ENCODE measurements around the gene CAPN1.
"Not testable (repeated sequence)": the region's sequence is repeated elsewhere in the genome, so short reads cannot be mapped to it uniquely, and the experiment has no call there.

CAPN1 gene

DNA sequence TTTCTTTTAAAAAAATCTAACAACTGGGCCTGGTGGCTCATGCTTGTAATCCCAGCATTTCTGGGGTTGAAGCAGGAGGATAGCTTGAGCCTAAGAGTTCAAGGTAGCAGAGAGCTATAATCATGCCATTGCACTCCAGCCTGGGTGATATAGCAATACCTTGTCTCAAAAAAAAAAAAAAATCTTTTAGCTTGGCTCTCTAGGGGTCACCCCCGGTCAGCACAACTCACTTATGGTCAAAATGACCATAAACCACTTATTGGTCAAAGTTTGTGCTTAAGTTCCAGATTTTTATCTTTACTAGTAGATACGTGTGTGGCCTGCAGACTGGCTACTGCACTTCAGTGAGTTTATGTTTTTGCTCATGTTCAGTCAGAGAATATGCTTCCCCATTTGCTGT is 18.0 kb upstream of the CAPN1 start:
- no peak for DNase-seq

DNA sequence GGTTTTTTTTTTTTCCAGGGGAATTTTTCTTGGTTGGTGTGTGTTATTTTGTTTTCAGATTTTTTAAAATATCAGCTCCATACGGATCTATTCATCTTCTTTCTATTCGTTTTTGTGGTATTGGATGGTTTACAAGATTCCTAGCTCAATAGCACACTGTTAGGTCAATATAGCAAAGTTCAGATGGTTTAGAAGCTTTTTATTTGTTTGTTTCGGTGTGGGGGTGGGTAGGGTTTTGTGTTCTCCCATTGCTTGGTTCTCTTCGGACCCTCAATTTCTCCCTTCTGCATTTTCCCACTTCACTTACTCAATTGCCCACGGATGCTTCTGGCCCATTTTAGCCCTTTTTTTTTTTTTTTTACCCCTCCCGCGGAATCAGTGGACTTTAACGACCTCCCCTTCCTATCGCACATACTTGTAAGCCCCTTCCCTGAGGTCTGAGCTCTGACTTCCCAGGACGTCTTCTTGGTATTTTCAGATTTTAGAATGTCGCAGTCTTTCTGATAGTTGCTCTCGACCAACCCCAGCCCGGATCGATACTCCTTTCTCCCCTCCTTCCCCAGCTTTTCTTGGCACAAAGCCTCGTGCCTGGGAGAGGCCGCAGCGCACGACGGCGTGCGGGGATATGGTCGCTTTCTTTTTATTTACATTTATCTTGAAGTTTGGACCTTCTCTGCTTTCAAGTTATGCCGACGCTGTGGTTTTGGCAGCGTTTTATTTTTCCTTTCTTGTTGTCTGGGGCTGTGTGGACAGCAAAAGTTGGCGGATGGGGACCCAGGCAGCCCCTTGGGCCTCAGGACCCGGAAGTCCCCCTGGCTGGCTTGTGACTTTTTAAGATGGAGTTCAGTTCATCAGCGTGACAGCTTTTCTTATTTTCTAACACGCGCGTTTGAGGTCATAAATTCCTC is 16.1 kb upstream of the CAPN1 start:
- DNase-seq, result no peak

GRCh38 chr11:65166893-65167292 is 14.8 kb upstream of the CAPN1 start:
- no peak for DNase-seq

DNA sequence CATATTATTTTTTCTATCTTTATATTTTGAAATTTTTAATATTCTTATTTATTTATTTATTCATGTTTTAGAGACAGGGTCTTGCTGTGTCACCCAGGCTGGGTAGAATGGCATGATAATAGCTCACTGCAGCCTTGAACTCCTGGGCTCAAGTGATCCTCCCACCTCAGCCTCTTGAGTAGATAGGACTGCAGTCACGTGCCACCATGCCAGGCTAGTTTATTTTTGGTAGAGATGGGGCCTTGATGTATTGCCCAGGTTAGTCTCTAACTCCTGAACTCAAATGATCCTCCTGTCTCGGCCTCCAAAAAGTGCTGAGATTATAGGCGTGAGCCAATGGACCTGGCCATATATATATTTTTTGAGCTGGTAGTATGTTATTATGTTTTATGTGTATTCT is 14.1 kb upstream of the CAPN1 start:
- DNase-seq, result no peak

DNA sequence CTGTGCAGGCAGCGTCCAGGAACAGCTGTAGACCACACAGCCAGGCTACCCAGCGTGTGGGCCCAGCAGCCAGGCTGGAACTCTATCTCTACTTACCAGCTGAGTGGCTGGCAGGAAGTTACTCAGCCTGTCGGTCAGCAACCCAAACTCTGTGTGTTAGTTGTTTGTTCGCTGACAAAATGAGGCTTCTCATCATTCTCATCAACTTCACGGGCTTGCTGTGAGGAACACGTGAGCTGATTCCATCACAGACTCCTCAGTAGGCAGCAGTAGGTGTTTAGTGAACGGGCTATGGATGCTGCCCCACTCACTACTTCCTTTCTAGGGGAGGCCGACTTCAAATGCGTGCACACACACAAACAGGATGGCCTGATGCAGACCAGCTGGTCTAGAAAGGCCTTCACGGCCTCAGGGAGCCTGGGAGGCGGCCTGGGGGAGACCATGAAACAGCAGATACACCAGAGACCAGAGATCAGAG is 12.5 kb upstream of the CAPN1 start:
- no peak for DNase-seq

GRCh38 chr11:65170058-65170534 is 11.6 kb upstream of the CAPN1 start, which contains the start of gene SPDYC:
TSS of gene SPDYC (plus strand) at chr11:65170233. CDS start at chr11:65171358, 1,125 bp downstream.
- DNase-seq, result no peak

GRCh38 chr11:65172600-65172999 is 9.1 kb upstream of the CAPN1 start:
- DNase-seq, result no peak

DNA sequence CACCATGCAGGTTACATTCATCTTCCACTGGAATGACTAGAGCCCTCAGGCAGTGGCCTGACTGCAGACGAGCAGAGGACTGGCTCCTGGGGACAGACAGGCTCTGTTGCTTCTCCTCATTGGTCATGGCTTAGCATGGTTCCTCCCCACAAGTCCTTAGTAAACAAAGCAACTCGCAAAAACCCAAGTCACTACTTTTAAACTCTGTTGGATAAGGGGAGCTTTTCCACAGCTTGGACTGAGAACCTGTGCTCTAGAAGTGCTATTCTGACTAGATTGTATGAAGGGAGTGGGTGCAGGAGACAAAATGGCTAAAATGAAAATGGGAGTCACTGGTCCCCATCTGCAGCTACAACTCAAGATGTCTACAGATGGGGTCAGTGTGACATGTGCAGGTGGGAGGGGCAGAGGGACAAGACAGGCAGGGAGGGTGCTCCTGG is 7.1 kb upstream of the CAPN1 start:
- not testable (repeated sequence) for DNase-seq

DNA sequence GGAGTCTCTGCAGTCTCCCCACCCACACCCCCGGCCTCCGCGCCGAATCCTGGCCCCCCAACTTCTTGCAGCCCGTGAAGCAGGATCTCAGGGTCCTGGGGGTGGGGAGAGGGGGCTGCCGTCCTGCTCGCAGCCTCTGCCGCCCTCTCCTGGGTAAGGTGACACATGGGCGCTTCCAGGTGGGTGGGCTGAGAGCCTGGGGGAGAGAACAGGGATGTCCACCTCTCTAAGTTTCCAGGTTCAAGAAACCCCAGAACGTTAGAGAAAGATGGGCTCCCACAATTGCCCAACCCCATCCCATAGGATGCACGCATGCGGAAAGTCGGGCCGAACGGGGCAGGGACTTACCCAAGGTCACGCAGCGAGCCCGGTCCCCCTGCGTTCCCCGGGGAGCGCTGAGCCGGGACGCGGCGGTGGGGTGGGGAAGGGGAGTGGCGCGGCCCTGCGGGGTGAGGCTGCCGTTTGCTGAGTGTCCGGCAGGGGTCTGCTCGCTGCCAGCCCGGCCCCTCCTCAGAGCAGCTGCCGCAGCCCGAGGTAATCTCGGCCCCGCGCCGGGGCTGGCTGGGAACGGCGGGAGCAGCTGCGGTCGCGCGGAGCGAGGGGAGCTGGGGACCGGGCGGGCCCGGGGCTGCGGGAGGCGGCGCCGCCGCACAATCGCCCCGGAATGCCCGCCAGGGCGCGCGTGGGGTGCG is 705 bp upstream of the CAPN1 start:
- DNase-seq, result peak; percentile 63

GRCh38 chr11:65182258-65183170 is 786 bp downstream of the CAPN1 start:
- peak; percentile 62 for DNase-seq

DNA sequence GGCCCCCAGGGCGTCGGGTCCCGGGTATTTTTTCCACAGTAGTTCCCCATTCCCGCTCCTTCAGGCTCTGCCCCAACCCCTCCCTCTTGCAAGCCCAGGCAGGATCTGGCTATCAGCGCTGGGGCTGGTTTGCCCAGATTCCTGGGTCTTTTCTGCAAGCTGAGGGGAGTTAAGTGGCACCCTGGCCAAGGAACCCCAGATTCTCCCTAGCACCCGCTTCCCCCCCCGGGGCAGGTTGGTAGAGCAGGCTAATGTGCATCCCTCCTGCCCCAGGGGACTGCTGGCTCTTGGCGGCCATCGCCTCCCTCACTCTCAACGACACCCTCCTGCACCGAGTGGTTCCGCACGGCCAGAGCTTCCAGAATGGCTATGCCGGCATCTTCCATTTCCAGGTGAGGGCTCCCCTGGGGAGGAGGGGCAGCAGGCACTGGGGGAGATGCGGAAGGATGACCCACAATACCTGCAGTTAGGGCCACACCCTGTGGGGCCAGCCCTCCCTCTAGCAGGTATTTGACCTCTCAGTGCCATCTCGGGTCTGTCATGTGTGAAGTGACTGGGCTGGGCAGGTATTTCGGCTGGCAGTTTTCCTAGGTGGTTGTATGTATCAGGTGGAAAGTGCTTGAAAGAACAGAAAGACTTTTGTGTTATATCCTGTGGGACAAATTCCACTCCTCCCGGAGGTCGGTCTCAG is 1.6 kb downstream of the CAPN1 start:
- DNase-seq, result peak; percentile 39

GRCh38 chr11:65184146-65184545 is 2.4 kb downstream of the CAPN1 start:
- no peak for DNase-seq

GRCh38 chr11:65185171-65185570 is 3.4 kb downstream of the CAPN1 start:
- no peak for DNase-seq

DNA sequence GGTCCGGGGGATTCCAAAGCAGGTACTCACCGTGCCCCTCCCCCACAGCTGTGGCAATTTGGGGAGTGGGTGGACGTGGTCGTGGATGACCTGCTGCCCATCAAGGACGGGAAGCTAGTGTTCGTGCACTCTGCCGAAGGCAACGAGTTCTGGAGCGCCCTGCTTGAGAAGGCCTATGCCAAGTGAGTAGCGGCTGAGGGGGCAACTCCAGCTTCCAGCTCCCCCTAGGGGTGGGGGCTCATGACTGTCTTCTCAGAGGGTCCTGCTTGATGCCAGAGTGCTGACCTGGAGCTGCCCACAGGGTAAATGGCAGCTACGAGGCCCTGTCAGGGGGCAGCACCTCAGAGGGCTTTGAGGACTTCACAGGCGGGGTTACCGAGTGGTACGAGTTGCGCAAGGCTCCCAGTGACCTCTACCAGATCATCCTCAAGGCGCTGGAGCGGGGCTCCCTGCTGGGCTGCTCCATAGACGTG is 4.2 kb downstream of the CAPN1 start:
- no peak for DNase-seq

- no peak for DNase-seq
Observed at GRCh38 chr11:65186701-65187100, 5.0 kb downstream of the CAPN1 start.

DNA sequence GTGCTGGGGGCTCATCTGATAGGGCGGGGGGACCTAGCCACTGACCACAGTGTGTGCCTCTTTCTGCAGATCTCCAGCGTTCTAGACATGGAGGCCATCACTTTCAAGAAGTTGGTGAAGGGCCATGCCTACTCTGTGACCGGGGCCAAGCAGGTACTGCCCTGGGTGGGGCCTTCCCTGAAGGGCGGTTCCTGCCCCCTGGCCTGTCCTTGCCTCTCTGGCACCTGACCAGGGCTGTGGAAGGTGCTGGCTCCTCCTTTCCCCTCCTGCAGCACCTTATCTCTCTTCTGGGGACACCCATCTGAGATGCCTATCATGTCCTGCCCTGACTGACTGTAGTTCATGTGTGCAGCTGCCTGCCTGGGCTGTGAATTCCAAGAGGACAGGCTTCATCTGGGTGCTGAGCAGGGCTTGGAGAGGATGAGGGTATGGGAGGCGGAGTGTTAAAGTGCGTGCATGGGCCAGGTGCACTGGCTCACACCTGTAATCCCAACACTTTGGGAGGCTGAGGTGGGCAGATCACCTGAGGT is 5.5 kb downstream of the CAPN1 start:
- no peak for DNase-seq

- no peak for DNase-seq
Observed at GRCh38 chr11:65187971-65188461, 6.3 kb downstream of the CAPN1 start.

GRCh38 chr11:65188486-65188885 is 6.8 kb downstream of the CAPN1 start:
- DNase-seq, result no peak

GRCh38 chr11:65189191-65189590 is 7.5 kb downstream of the CAPN1 start:
- no peak for DNase-seq

DNA sequence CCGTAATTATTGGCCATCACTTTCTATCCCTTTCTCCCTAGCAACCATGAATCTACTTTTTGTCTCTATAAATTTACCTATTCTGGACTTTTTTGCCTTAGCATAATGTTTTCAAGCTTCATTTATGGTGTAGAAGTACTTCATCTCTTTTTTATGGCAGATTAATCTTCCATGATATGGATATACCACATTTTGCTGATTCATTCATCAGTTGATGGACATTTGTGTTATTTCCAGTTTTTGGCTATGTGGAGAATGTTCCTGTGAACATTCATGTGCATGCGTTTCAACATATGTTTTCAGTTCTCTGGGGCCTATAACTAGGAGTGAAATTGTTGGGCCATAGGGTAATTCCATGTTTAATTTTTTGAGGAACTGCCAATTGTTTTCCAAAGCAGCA is 12.8 kb downstream of the CAPN1 start:
- no peak for DNase-seq

DNA sequence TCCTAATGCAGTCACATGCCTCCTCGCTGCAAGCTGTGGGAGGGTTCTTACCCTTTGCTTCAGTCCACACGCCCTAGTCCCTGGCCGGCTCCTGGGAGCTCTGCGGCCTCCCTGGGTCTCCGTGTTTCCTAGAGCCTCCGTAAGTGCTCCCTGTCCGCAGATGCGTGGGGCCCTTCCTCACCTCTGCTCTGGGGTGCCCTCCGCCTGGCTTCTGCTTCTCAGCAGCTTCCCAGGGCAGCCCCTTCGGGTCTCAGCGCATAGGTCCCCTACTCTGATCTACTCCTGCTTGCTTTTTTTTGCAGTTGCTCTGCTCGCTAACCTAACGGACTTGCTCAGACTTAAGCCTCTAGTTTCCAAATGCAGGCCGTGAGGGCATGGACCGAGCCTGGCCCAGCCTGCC is 22.4 kb downstream of the CAPN1 start:
- no peak for DNase-seq
